D721Med (cell line): ENCODE measurements around the gene SH3BP4.

Experiments used
- DNase-seq: peaks from one replicate; pipeline ENCODE4 v3.0.0; 2011; ENCODE audit warnings: low spot score; ENCODE audit not compliant: insufficient read length
- FAIRE-seq: peaks from 2 replicates; lab custom pipeline; 2011; peaks lifted over from hg19 to GRCh38; lab: Jason Lieb, UNC
- TF ChIP-seq, protein P1 (sequence below): IDR thresholded peaks from 2 replicates; pipeline ENCODE4 v1.5.1; 2012; ENCODE audit warnings: mild to moderate bottlenecking, control low read depth; ENCODE audit not compliant: insufficient read depth; ENCODE audit errors: missing control alignments

The SH3BP4 gene

DNA sequence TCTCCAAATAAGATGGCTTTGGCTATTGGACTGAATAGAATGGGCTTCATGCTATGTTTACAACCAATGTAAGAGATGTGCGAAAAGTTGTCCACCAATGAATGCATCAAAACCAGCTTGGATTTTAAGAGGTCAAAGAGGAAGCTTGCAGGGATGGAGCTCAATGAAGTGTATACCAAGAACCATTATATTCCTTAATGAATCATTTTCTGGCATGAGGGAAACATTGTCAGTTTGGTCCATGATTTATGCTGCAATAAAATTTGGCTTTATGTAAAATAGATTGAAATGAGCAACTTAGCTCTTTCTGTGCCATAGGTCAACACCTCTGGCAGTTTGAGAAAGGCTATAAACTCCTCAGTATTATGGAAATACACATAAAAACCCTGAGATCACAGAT, 107.3 kb downstream of the SH3BP4 start:
- TF ChIP-seq, protein P1, sequence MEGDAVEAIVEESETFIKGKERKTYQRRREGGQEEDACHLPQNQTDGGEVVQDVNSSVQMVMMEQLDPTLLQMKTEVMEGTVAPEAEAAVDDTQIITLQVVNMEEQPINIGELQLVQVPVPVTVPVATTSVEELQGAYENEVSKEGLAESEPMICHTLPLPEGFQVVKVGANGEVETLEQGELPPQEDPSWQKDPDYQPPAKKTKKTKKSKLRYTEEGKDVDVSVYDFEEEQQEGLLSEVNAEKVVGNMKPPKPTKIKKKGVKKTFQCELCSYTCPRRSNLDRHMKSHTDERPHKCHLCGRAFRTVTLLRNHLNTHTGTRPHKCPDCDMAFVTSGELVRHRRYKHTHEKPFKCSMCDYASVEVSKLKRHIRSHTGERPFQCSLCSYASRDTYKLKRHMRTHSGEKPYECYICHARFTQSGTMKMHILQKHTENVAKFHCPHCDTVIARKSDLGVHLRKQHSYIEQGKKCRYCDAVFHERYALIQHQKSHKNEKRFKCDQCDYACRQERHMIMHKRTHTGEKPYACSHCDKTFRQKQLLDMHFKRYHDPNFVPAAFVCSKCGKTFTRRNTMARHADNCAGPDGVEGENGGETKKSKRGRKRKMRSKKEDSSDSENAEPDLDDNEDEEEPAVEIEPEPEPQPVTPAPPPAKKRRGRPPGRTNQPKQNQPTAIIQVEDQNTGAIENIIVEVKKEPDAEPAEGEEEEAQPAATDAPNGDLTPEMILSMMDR, result no peak
- DNase-seq (no peak), FAIRE-seq (no peak)

DNA sequence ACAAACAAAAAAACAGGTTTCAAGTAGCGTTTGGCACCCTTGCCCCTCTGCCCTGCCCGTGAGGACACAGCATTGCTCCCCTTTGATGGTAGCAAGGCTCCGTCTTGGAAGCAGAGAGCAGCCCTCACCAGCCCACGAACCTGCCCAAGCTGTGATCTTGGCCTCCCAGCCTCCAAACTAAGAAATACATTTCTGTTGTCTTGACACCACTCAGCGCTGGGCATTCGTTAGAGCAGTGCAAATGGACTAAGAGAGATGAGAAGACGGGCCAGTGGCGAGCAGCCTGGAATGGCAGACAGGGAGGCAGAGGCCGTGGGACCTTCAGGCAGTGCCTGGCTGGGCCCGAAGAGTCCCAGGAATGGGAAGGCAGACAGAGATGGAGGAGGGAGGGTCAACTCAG, 109.8 kb downstream of the SH3BP4 start:
- TF ChIP-seq, protein P1, result no peak
- FAIRE-seq (no peak), DNase-seq (no peak)

DNA sequence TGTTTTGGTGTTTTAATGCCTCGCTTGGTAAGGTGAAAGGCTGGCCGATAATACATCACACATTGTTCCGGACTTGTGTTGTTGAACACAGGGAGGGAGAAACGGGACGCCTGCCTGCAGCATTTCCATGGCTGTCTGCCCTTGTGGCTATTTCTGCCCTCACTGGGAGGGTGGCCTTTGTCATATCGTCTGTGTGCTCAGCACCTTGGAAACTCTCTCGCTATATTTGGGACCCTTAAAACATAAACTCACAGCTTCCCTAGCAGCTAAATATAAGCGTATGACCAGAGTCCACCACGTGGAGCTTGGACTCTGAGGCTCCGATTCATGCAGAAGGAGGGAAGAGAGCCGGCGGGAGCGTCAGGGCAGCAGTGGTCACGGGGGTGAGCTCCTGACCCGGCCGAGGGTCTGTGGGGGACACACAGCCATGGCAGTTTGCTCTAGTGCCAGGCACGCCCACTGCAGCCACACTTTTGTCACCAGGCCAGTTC, 111.7 kb downstream of the SH3BP4 start:
- TF ChIP-seq, protein P1, result no peak
- DNase-seq (no peak), FAIRE-seq (no peak)

DNA sequence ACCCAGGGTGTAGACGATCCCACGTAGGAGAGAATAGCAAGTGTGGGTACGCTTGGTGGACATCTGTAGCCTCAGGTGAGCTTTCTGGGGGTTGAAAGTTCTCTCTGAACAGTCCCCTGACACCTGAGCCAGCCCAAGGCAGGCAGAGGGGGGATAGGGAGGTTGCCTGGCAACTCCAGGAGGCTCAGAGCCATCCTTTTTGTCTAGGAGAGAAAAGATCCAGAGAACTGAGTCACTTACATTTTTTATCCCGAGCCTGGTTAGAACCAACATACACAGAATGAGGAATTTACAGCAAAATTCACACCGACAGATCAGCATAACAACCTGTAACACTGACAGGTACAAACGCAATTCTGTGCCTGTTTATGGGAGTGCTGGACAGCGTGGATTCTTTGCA, 113.2 kb downstream of the SH3BP4 start:
- FAIRE-seq, result no peak
- TF ChIP-seq, protein P1, result no peak
- DNase-seq, result no peak

DNA sequence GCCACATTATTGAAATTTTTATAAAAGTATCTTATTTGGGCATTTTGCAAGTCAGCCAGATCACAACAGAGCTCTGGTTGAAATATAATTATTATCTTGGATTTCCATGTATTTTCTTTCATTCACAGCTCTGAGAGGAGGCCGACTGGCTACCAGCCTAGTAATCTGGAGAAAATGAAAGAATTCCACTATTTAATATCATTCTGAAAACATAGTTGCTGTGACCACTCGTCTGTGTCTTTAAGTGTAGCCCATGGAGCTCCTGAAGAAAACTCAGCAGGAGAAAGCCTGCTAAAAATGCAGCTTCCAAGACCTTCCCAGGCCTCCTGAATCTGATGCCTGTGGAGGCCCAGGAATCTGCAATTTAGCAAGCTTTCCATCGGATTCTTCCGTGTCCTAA, 114.7 kb downstream of the SH3BP4 start:
- TF ChIP-seq, protein P1, result no peak
- DNase-seq, result no peak
- FAIRE-seq, result no peak

DNA sequence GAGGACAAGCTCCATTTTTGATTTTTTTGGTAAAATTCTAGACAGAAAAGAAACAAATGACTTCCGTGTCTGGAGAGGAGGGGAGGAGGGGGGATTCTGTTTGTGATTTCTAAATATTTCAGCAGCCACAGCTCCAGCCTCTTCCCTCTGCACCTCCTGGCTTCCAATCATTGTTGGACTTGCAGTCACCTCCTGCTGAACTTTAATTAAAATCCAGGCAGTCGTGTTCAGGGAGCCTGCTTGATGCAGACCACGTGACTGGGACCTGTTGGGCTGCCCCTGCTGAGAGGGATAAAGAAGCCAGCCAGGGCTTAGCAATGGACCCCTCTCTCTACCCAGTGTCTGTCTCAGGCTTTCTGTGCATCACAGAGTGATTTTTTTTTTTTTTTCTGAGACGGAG, 115.1 kb downstream of the SH3BP4 start:
- FAIRE-seq, result no peak

DNA sequence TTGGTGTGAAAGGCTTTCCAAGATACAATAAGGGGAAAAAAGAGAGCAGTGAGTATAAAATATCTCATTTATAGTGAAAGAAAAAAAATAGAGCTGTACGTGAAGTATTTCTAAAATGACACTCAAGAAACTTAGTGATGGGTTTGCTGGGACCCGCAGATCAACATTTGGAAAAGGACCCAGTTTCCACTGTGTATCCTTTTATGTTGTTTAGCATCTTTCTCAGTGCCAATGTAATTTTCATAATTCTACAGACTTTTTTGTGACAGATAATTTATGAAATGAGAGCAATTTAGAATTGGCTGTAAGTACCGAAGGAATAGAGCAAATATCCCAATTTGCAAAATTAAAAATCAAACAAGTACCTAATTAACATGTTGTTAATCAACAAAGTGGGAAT, 116.9 kb downstream of the SH3BP4 start:
- TF ChIP-seq, protein P1, result no peak
- DNase-seq (no peak), FAIRE-seq (no peak)

More for the DNA sequence above, 115.1 kb downstream of the SH3BP4 start:
- TF ChIP-seq, protein P1, result no peak
- DNase-seq, result no peak
